ENCODE results near the gene LDHB. TPM values are rescaled to one million over a fixed set of nuclear protein-coding genes. Genes with fewer than 3 reads are reported as not detected.
"Not testable (repeated sequence)": the region's sequence is repeated elsewhere in the genome, so short reads cannot be mapped to it uniquely, and the experiment has no call there.

Gene LDHB
- total RNA-seq, 2 donors from 2014 or later = 249 to 280 TPM

DNA sequence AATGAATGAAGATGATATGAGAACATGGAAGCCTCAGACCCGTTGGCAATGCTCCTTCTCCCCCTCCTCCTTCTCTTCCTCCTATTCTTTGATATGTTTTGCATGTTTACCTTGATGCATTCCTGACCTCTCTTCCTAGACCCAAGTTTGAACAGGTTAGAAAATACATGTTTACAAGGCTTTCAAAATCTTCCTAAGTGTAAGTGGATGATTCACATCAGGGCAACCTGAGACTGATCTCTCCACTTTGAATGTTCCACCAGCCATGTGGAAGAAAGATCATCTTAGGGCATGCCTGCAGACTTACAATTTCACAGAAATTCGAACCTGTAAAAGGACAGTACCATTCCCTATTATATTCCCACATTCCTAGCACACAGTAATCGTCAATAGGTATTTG, 18.0 kb upstream of the LDHB start:
- H3K4me3 ChIP-seq = no peak overlapping the region
- H3K27ac ChIP-seq = no peak overlapping the region
- no peaks in the 10 kb centered on the region for H3K27me3 ChIP-seq (replicated peaks; ENCODE audit: insufficient read depth)
- WGBS = 39% methylated on average over 3 of the region's 3 CpGs
- intact Hi-C loops (cut with DNase I) = no loop called here
- H3K36me3 ChIP-seq = no peaks in the 10 kb centered on the region
- TF ChIP-seq POLR2A (IDR thresholded peaks at IDR 0.05) = no peak
- TF ChIP-seq POLR2AphosphoS5 (IDR thresholded peaks at IDR 0.05) = no peak
- no peaks in the 10 kb centered on the region for H3K4me1 ChIP-seq (replicated peaks)
- no peaks in the 10 kb centered on the region for H3K9me3 ChIP-seq
- no peak for DNase-seq (ENCODE audit: low spot score)

DNA sequence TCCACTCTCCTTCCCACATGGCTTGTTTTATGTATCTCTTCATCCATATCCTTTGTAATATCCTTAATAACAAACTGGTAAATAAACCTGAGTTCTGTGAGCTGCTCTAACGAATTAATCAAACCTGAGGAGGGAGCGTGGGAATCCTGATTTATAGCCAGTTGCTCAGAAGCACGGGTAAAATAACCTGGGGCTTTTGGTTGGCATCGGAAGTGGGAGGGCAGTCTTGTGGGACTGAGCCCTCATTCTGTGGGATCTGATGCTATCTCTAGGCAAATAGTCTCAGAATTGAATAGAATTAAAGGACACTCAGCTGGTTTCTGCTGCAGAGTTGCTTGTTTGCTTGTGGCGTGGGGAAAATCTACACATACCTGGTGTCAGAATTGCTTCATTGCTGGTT, 17.5 kb upstream of the LDHB start:
- DNase-seq (ENCODE audit: low spot score) = no peak
- intact Hi-C loops (cut with DNase I) = no loop called here
- no peaks in the 10 kb centered on the region for H3K36me3 ChIP-seq
- 41% methylated on average over 5 of the region's 5 CpGs for WGBS
- H3K9me3 ChIP-seq = no peaks in the 10 kb centered on the region
- H3K4me1 ChIP-seq (replicated peaks) = no peaks in the 10 kb centered on the region
- H3K27me3 ChIP-seq (replicated peaks; ENCODE audit: insufficient read depth) = no peaks in the 10 kb centered on the region
- no peak overlapping the region for H3K27ac ChIP-seq
- TF ChIP-seq POLR2A (IDR thresholded peaks at IDR 0.05) (no peak), POLR2AphosphoS5 (IDR thresholded peaks at IDR 0.05) (no peak)
- TF ChIP-seq, protein P1, sequence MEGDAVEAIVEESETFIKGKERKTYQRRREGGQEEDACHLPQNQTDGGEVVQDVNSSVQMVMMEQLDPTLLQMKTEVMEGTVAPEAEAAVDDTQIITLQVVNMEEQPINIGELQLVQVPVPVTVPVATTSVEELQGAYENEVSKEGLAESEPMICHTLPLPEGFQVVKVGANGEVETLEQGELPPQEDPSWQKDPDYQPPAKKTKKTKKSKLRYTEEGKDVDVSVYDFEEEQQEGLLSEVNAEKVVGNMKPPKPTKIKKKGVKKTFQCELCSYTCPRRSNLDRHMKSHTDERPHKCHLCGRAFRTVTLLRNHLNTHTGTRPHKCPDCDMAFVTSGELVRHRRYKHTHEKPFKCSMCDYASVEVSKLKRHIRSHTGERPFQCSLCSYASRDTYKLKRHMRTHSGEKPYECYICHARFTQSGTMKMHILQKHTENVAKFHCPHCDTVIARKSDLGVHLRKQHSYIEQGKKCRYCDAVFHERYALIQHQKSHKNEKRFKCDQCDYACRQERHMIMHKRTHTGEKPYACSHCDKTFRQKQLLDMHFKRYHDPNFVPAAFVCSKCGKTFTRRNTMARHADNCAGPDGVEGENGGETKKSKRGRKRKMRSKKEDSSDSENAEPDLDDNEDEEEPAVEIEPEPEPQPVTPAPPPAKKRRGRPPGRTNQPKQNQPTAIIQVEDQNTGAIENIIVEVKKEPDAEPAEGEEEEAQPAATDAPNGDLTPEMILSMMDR (IDR thresholded peaks at IDR 0.05) = no peak
- no peak overlapping the region for H3K4me3 ChIP-seq

DNA sequence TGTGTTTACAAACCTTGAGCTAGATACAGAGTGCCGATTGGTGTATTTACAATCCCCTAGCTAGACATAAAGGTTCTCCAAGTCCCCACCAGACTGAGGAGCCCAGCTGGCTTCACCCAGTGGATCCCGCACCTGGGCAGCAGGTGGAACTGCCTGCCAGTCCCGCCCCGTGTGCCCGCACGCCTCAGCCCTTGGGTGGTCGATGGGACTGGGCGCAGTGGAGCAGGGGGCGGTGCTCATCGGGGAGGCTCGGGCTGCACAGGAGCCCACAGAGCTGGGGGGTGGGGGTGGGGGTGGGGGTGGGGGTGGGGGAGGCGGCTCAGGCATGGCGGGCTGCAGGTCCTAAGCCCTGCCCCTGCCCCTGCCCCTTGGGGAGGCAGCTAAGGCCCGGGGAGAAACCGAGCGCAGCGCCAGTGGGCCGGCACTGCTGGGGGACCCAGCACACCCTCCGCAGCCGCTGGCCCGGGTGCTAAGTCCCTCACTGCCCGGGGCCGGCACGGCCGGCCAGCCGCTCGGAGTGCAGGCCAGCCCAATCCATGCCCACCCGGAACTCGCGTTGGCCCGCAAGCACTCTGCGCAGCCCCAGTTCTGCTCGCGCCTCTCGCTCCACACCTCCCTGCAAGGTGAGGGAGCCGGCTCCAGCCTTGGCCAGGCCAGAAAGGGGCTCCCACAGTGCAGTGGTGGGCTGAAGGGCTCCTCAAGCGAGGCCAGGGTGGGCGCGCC, 16.3 kb upstream of the LDHB start:
- H3K9me3 ChIP-seq; H3K27me3 ChIP-seq (replicated peaks; ENCODE audit: insufficient read depth); H3K4me1 ChIP-seq (replicated peaks); H3K4me3 ChIP-seq; intact Hi-C loops (cut with DNase I); DNase-seq (ENCODE audit: low spot score); H3K27ac ChIP-seq; H3K36me3 ChIP-seq: not testable (repeated sequence)
- 97% methylated on average over 34 of the region's 39 CpGs for WGBS

DNA sequence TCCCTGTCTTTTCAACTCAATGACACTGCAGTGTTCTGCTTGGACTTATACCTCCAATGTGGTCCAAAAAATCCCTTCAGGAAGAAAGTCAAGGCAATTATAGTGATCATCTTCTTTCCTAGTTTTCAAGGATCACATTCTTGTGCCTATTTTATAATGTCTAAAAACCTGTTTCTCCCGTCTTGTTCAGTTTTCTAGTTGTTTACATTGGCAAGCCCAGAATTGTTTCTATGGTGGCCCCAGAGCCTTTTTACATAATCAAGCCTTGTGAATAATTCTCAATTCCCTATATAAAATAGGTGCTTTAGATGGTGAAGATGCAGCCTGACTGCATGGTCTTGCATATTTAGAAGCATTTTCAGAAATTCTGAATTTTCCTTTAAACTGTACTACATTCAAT, 14.5 kb upstream of the LDHB start:
- 13% methylated on average over 1 of the region's 1 CpG for WGBS
- Histone ChIP-seq H3K27me3 (replicated peaks; ENCODE audit: insufficient read depth) (no peaks in the 10 kb centered on the region), H3K36me3 (no peaks in the 10 kb centered on the region), H3K4me3 (no peak overlapping the region), H3K27ac (no peak overlapping the region), H3K4me1 (replicated peaks) (no peaks in the 10 kb centered on the region), H3K9me3 (no peaks in the 10 kb centered on the region)
- intact Hi-C loops (cut with DNase I) = no loop called here
- DNase-seq (ENCODE audit: low spot score) = no peak
- TF ChIP-seq POLR2AphosphoS5 (IDR thresholded peaks at IDR 0.05) (no peak), POLR2A (IDR thresholded peaks at IDR 0.05) (no peak)
- TF ChIP-seq, protein P1 (IDR thresholded peaks at IDR 0.05) = no peak

DNA sequence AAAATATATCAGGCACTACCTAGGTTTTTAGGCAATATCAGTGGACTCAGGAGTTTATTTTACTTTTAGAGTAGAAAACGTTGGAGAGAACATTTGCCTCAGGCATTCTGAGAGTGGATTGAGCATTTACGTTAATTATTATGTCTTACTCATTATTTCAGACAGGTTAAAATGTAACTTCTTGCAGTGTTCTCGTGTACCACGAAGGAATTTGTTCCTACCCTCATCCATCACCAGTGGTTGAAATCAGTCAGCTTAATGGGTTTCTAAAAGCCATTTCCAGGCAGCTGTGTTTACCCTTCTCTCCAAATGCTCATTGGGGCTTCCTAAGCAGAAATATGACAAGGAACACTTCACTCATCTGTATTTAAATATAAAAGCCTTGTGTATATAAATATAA, 9.1 kb upstream of the LDHB start:
- TF ChIP-seq POLR2AphosphoS5 (IDR thresholded peaks at IDR 0.05) = no peak
- H3K36me3 ChIP-seq = no peaks in the 10 kb centered on the region
- no peaks in the 10 kb centered on the region for H3K27me3 ChIP-seq (replicated peaks; ENCODE audit: insufficient read depth)
- 17% methylated on average over 4 of the region's 4 CpGs for WGBS
- intact Hi-C loops (cut with DNase I) = no loop called here
- H3K9me3 ChIP-seq = no peaks in the 10 kb centered on the region
- no peak overlapping the region for H3K27ac ChIP-seq
- DNase-seq (ENCODE audit: low spot score) = no peak
- no peak overlapping the region for H3K4me3 ChIP-seq
- no peaks in the 10 kb centered on the region for H3K4me1 ChIP-seq (replicated peaks)

DNA sequence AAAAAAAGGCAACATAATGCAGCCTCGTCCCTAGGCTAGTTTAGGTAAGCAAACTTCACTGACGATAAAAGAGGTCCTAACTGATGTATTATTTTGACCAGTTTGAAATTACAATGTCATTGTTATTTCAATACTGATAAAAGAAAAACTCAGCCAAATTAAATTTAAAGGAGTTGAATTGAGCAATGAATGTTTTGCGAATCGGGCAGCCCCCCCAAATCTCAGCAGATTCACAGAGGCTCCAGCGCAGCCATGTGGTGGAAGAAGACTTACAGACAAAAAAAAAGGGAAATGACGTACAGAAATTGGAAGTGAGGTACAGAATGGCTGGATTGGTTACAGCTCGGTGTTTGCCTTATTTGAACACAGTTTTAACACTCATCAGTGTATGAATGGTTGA, 8.2 kb upstream of the LDHB start:
- intact Hi-C loops (cut with DNase I) = no loop called here
- Histone ChIP-seq H3K27me3 (replicated peaks; ENCODE audit: insufficient read depth) (no peaks in the 10 kb centered on the region), H3K36me3 (no peaks in the 10 kb centered on the region), H3K9me3 (no peaks in the 10 kb centered on the region), H3K4me3 (no peak overlapping the region), H3K27ac (no peak overlapping the region), H3K4me1 (replicated peaks) (no peaks in the 10 kb centered on the region)
- TF ChIP-seq, protein P1 (IDR thresholded peaks at IDR 0.05) = no peak
- TF ChIP-seq POLR2AphosphoS5 (IDR thresholded peaks at IDR 0.05) (no peak), POLR2A (IDR thresholded peaks at IDR 0.05) (no peak)
- WGBS = 79% methylated on average over 7 of the region's 7 CpGs
- no peak for DNase-seq (ENCODE audit: low spot score)
